Lower lobe of right lung (tissue), 2 donors: ENCODE results near the gene CEP295NL. TPM values are rescaled to one million over a fixed set of nuclear protein-coding genes. Genes with fewer than 3 reads are reported as not detected.
"Not testable (repeated sequence)": the region's sequence is repeated elsewhere in the genome, so short reads cannot be mapped to it uniquely, and the experiment has no call there.

Experiments used
- ATAC-seq, 2 donors: fragments of 200-7000 bp; cut with Tn5 transposase; one replicate each; pipeline ENCODE4 v1.9.1; 2020 to 2022; ENCODE audit warnings: mild to moderate bottlenecking in 2 of 2, moderate library complexity in 2 of 2
- DNase-seq: peaks from one replicate; pipeline ENCODE4 v3.0.0-alpha.2; 2020
- H3K27ac ChIP-seq: fragments of 200-600 bp; one replicate; pipeline ENCODE4 v1.8.0; 2022
- H3K27me3 ChIP-seq: fragments of 200-600 bp; one replicate; pipeline ENCODE4 v1.8.0; 2022; ENCODE audit warnings: low read depth
- H3K36me3 ChIP-seq: fragments of 200-600 bp; one replicate; pipeline ENCODE4 v1.8.0; 2022; ENCODE audit warnings: mild to moderate bottlenecking
- H3K4me1 ChIP-seq: fragments of 200-600 bp; one replicate; pipeline ENCODE4 v1.8.0; 2022
- H3K4me3 ChIP-seq: fragments of 200-600 bp; one replicate; pipeline ENCODE4 v1.8.0; 2022; ENCODE audit warnings: mild to moderate bottlenecking
- H3K9me3 ChIP-seq: fragments of 200-600 bp; one replicate; pipeline ENCODE4 v1.8.0; 2022
- CTCF ChIP-seq: fragments of 200-600 bp; IDR thresholded peaks from one replicate; pipeline ENCODE4 v1.8.0; 2022; ENCODE audit warnings: antibody characterized with exemption, mild to moderate bottlenecking
- intact Hi-C: fragments of 100-400 bp; cut with DNase I; formaldehyde crosslinking; loops from one replicate; pipeline ENCODE4 v1.11.0; 2022
- total RNA-seq: library from RNA; stranded (reverse); fragmentation: NEBNext Ultra II Directional; extraction: Animal tissue kit (Norgen Biotek cat#: 25700); gene quantifications from one replicate; pipeline ENCODE4 v1.2.1, GENCODE V29; 2021
- donor health status: DM: no; HTN: yes; CAD: no; lungs with severe emphysema.

Gene CEP295NL
- total RNA-seq, 1 donor from 2014 or later, result 5.5 TPM

GRCh38 chr17:78892062-78892456 is 10.9 kb downstream of the CEP295NL start:
- intact Hi-C loops, result no loop called here
- H3K36me3 ChIP-seq, result no peaks in the 10 kb centered on the region
- TF ChIP-seq CTCF, result no peak
- H3K27me3 ChIP-seq, result no peaks in the 10 kb centered on the region
- DNase-seq, result no peak
- ATAC-seq, result no peak
- H3K27ac ChIP-seq, result peak overlapping the region; percentile 56
- peaks cover 74% of the 10 kb centered on the region for H3K4me1 ChIP-seq
- H3K4me3 ChIP-seq, result no peak overlapping the region
- H3K9me3 ChIP-seq, result no peaks in the 10 kb centered on the region

- H3K4me1 ChIP-seq, result peaks cover 69% of the 10 kb centered on the region
- no peak overlapping the region for H3K4me3 ChIP-seq
- ATAC-seq (peak in 1 of 2 donors; percentile 42), DNase-seq (no peak)
- H3K36me3 ChIP-seq, result no peaks in the 10 kb centered on the region
- no peak for TF ChIP-seq CTCF
- intact Hi-C loops, result no loop called here
- H3K27ac ChIP-seq, result peak overlapping the region; percentile 56
- H3K27me3 ChIP-seq, result no peaks in the 10 kb centered on the region
- no peaks in the 10 kb centered on the region for H3K9me3 ChIP-seq
Measured at GRCh38 chr17:78891406-78892061, 11.5 kb downstream of the CEP295NL start.

- ATAC-seq, result peak; percentile 75 to 87
- intact Hi-C loops, result no loop called here
Measured at GRCh38 chr17:78890498-78890897, 12.5 kb downstream of the CEP295NL start.

GRCh38 chr17:78890096-78890495 is 12.9 kb downstream of the CEP295NL start:
- intact Hi-C loops, result not testable (repeated sequence)

More at GRCh38 chr17:78890498-78890897, 12.5 kb downstream of the CEP295NL start:
- Histone ChIP-seq H3K36me3 (no peaks in the 10 kb centered on the region), H3K4me1 (peaks cover 61% of the 10 kb centered on the region), H3K27me3 (no peaks in the 10 kb centered on the region), H3K4me3 (no peak overlapping the region), H3K27ac (peak overlapping the region; percentile 56), H3K9me3 (no peaks in the 10 kb centered on the region)
- DNase-seq, result peak; percentile 89
- no peak for TF ChIP-seq CTCF

GRCh38 chr17:78889531-78889930 is 13.5 kb downstream of the CEP295NL start:
- H3K36me3 ChIP-seq, result no peaks in the 10 kb centered on the region
- H3K9me3 ChIP-seq, result no peaks in the 10 kb centered on the region
- H3K27ac ChIP-seq, result peak overlapping the region; percentile 56
- peaks cover 61% of the 10 kb centered on the region for H3K4me1 ChIP-seq
- DNase-seq (no peak), ATAC-seq (peak; percentile 20 to 28)
- TF ChIP-seq CTCF, result no peak
- no peak overlapping the region for H3K4me3 ChIP-seq
- intact Hi-C loops, result no loop called here
- no peaks in the 10 kb centered on the region for H3K27me3 ChIP-seq

More at GRCh38 chr17:78890096-78890495, 12.9 kb downstream of the CEP295NL start:
- H3K27me3 ChIP-seq, H3K4me3 ChIP-seq, H3K9me3 ChIP-seq, H3K36me3 ChIP-seq, DNase-seq: not testable (repeated sequence)
- ATAC-seq, result peak in 1 of 2 donors; percentile 18
- H3K27ac ChIP-seq, result peak overlapping the region; percentile 56
- H3K4me1 ChIP-seq, result peaks cover 61% of the 10 kb centered on the region

- Histone ChIP-seq H3K27ac (no peak overlapping the region), H3K4me1 (peaks cover 61% of the 10 kb centered on the region), H3K9me3 (no peaks in the 10 kb centered on the region), H3K36me3 (no peaks in the 10 kb centered on the region), H3K27me3 (no peaks in the 10 kb centered on the region), H3K4me3 (no peak overlapping the region)
- intact Hi-C loops, result no loop called here
- no peak for ATAC-seq
- no peak for DNase-seq
- no peak for TF ChIP-seq CTCF
Measured at GRCh38 chr17:78888941-78889518, 14.0 kb downstream of the CEP295NL start.
